Activated CD4-positive, alpha-beta memory T cell treated with anti-CD3 and anti-CD28 coated beads, Interleukin-2, amount 10 ng/mL, durations not matched to agents 7 days and 5 days (primary cell): Measurements from ENCODE around the gene NNAT. TPM values are rescaled to one million over a fixed set of nuclear protein-coding genes. Genes with fewer than 3 reads are reported as not detected.

Experiments
- CTCF ChIA-PET: fragments of 350-600 bp; sonication (Branson Sonifier 250); formaldehyde crosslinking; loops from one replicate; lab custom pipeline; 2021; ENCODE audit warnings: antibody characterized with exemption, inconsistent platforms; lab: Charles Lee
- POLR2A ChIA-PET: fragments of 350-600 bp; sonication (Branson Sonifier 250); formaldehyde crosslinking; loops from one replicate; lab custom pipeline; 2021; ENCODE audit warnings: antibody characterized with exemption; lab: Charles Lee
- DNase-seq: peaks from one replicate; pipeline ENCODE4 v3.0.0-alpha.2; 2020
- H3K27ac Mint-ChIP-seq: one replicate; pipeline ENCODE4 v1.8.0; 2021; ENCODE audit warnings: mild to moderate bottlenecking, mixed read lengths
- H3K27me3 Mint-ChIP-seq: one replicate; pipeline ENCODE4 v1.8.0; 2021; ENCODE audit warnings: mixed read lengths
- H3K36me3 Mint-ChIP-seq: one replicate; pipeline ENCODE4 v1.8.0; 2021; ENCODE audit warnings: low read depth, mixed read lengths
- H3K4me1 Mint-ChIP-seq: one replicate; pipeline ENCODE4 v1.8.0; 2021; ENCODE audit warnings: mixed read lengths
- H3K4me3 Mint-ChIP-seq: one replicate; pipeline ENCODE4 v1.8.0; 2021; ENCODE audit warnings: mild to moderate bottlenecking, mixed read lengths
- H3K9me3 Mint-ChIP-seq: one replicate; pipeline ENCODE4 v1.8.0; 2021; ENCODE audit warnings: mixed read lengths
- total RNA-seq, 2 experiments: library from RNA; stranded (reverse); gene quantifications; one replicate each; pipeline ENCODE4 v1.2.3, GENCODE V29; 2021

The NNAT gene
- total RNA-seq, 2 experiments from 2014 or later, result not detected

- POLR2A ChIA-PET, result interaction anchor here (1.2 kb wide), 1 partner anchor 14 kb away, joined by 4 read pairs; no protein-coding TSS in a partner anchor
- no peaks in the 10 kb centered on the region for H3K9me3 Mint-ChIP-seq
- no peaks in the 10 kb centered on the region for H3K4me1 Mint-ChIP-seq
- no peak overlapping the region for H3K27ac Mint-ChIP-seq
- H3K27me3 Mint-ChIP-seq, result no peaks in the 10 kb centered on the region
- H3K36me3 Mint-ChIP-seq, result no peaks in the 10 kb centered on the region
- DNase-seq, result no peak
- H3K4me3 Mint-ChIP-seq, result no peak overlapping the region
- CTCF ChIA-PET, result no interaction called here
Observed at GRCh38 chr20:37506152-37506725, 14.8 kb upstream of the NNAT start.

- Mint-ChIP-seq H3K4me3 (no peak overlapping the region), H3K27me3 (no peaks in the 10 kb centered on the region), H3K4me1 (no peaks in the 10 kb centered on the region), H3K36me3 (peaks cover 7% of the 10 kb centered on the region), H3K27ac (no peak overlapping the region), H3K9me3 (no peaks in the 10 kb centered on the region)
- DNase-seq, result no peak
- CTCF ChIA-PET, result no interaction called here
- POLR2A ChIA-PET, result no interaction called here
Observed at GRCh38 chr20:37510226-37510625, 10.8 kb upstream of the NNAT start.

GRCh38 chr20:37511610-37512275, 9.3 kb upstream of the NNAT start:
- Mint-ChIP-seq H3K4me3 (no peak overlapping the region), H3K27me3 (no peaks in the 10 kb centered on the region), H3K36me3 (peaks cover 10% of the 10 kb centered on the region), H3K9me3 (no peaks in the 10 kb centered on the region), H3K4me1 (no peaks in the 10 kb centered on the region), H3K27ac (no peak overlapping the region)
- CTCF ChIA-PET, result no interaction called here
- POLR2A ChIA-PET, result no interaction called here
- DNase-seq, result no peak

GRCh38 chr20:37513779-37514359, 7.2 kb upstream of the NNAT start:
- ChIA-PET CTCF (no interaction called here), POLR2A (no interaction called here)
- no peak overlapping the region for H3K27ac Mint-ChIP-seq
- H3K9me3 Mint-ChIP-seq, result no peaks in the 10 kb centered on the region
- H3K36me3 Mint-ChIP-seq, result peaks cover 22% of the 10 kb centered on the region
- no peaks in the 10 kb centered on the region for H3K27me3 Mint-ChIP-seq
- no peak overlapping the region for H3K4me3 Mint-ChIP-seq
- peaks cover 3% of the 10 kb centered on the region for H3K4me1 Mint-ChIP-seq
- DNase-seq, result no peak

GRCh38 chr20:37515876-37516275, 5.2 kb upstream of the NNAT start:
- H3K4me3 Mint-ChIP-seq, result no peak overlapping the region

GRCh38 chr20:37516811-37517750, 4.0 kb upstream of the NNAT start:
- peaks cover 3% of the 10 kb centered on the region for H3K4me1 Mint-ChIP-seq

More at GRCh38 chr20:37515876-37516275, 5.2 kb upstream of the NNAT start:
- Mint-ChIP-seq H3K9me3 (no peaks in the 10 kb centered on the region), H3K4me1 (peaks cover 3% of the 10 kb centered on the region), H3K27me3 (no peaks in the 10 kb centered on the region), H3K36me3 (peaks cover 30% of the 10 kb centered on the region), H3K27ac (no peak overlapping the region)
- DNase-seq, result no peak
- ChIA-PET POLR2A (no interaction called here), CTCF (no interaction called here)

GRCh38 chr20:37518059-37518458, 3.0 kb upstream of the NNAT start:
- peaks cover 33% of the 10 kb centered on the region for H3K36me3 Mint-ChIP-seq
- DNase-seq, result no peak
- H3K9me3 Mint-ChIP-seq, result no peaks in the 10 kb centered on the region
- peaks cover 5% of the 10 kb centered on the region for H3K4me1 Mint-ChIP-seq
- ChIA-PET POLR2A (no interaction called here), CTCF (no interaction called here)
- H3K4me3 Mint-ChIP-seq, result no peak overlapping the region
- no peak overlapping the region for H3K27ac Mint-ChIP-seq
- no peaks in the 10 kb centered on the region for H3K27me3 Mint-ChIP-seq

More at GRCh38 chr20:37516811-37517750, 4.0 kb upstream of the NNAT start:
- peaks cover 34% of the 10 kb centered on the region for H3K36me3 Mint-ChIP-seq
- no peak overlapping the region for H3K4me3 Mint-ChIP-seq
- CTCF ChIA-PET, result interaction anchor here (0.9 kb wide), 1 partner anchor 16 kb away, joined by 4 read pairs; no protein-coding TSS in a partner anchor
- H3K9me3 Mint-ChIP-seq, result no peaks in the 10 kb centered on the region
- POLR2A ChIA-PET, result no interaction called here
- no peaks in the 10 kb centered on the region for H3K27me3 Mint-ChIP-seq
- no peak overlapping the region for H3K27ac Mint-ChIP-seq
- no peak for DNase-seq

GRCh38 chr20:37518606-37519507, 2.2 kb upstream of the NNAT start:
- POLR2A ChIA-PET, result no interaction called here

GRCh38 chr20:37519508-37520418, 1.3 kb upstream of the NNAT start:
- ChIA-PET CTCF (no interaction called here), POLR2A (interaction anchor here (1.4 kb wide), 1 partner anchor 14 kb away, joined by 4 read pairs; no protein-coding TSS in a partner anchor)
- Mint-ChIP-seq H3K9me3 (no peaks in the 10 kb centered on the region), H3K4me1 (peaks cover 16% of the 10 kb centered on the region), H3K27me3 (no peaks in the 10 kb centered on the region), H3K27ac (no peak overlapping the region), H3K36me3 (peaks cover 30% of the 10 kb centered on the region), H3K4me3 (no peak overlapping the region)
- DNase-seq, result no peak

More at GRCh38 chr20:37518606-37519507, 2.2 kb upstream of the NNAT start:
- H3K27me3 Mint-ChIP-seq, result no peaks in the 10 kb centered on the region
- H3K9me3 Mint-ChIP-seq, result no peaks in the 10 kb centered on the region
- peaks cover 8% of the 10 kb centered on the region for H3K4me1 Mint-ChIP-seq
- CTCF ChIA-PET, result no interaction called here
- no peak overlapping the region for H3K27ac Mint-ChIP-seq
- DNase-seq, result no peak
- H3K36me3 Mint-ChIP-seq, result peaks cover 33% of the 10 kb centered on the region
- no peak overlapping the region for H3K4me3 Mint-ChIP-seq

- ChIA-PET CTCF (no interaction called here), POLR2A (interaction anchor here (1.4 kb wide), 1 partner anchor 14 kb away, joined by 4 read pairs; no protein-coding TSS in a partner anchor)
- Mint-ChIP-seq H3K27me3 (no peaks in the 10 kb centered on the region), H3K4me3 (no peak overlapping the region), H3K27ac (no peak overlapping the region), H3K9me3 (no peaks in the 10 kb centered on the region), H3K4me1 (peaks cover 23% of the 10 kb centered on the region), H3K36me3 (peaks cover 29% of the 10 kb centered on the region)
- no peak for DNase-seq
Observed at GRCh38 chr20:37520419-37520955, 563 bp upstream of the NNAT start.
